Measurements from ENCODE around the gene GALNT5.

Gene GALNT5

GRCh38 chr2:157283468-157283867 is 26.0 kb downstream of the GALNT5 start:
- TF ChIP-seq EZH2phosphoT487 (IDR thresholded peaks at IDR 0.05; ENCODE audit: low read depth): no peak
- no peak for TF ChIP-seq CTCF (IDR thresholded peaks at IDR 0.05; ENCODE audit: low read depth, low read length)
- no peaks in the 10 kb centered on the region for H3K79me2 ChIP-seq (ENCODE audit: low read length)
- H3K36me3 ChIP-seq (replicated peaks; ENCODE audit: low read depth, low read length): no peaks in the 10 kb centered on the region
- H3K9ac ChIP-seq (ENCODE audit: low read length): no peak overlapping the region
- no peak overlapping the region for H2AFZ ChIP-seq (ENCODE audit: low read depth, low read length)
- no peak overlapping the region for H3K27ac ChIP-seq (ENCODE audit: low read length)
- H4K20me1 ChIP-seq (ENCODE audit: insufficient read depth, low read length): no peaks in the 10 kb centered on the region
- H3K4me3 ChIP-seq (ENCODE audit: low read length): no peak overlapping the region
- H3K4me2 ChIP-seq (ENCODE audit: low read length): no peak overlapping the region
- H3K9me3 ChIP-seq (ENCODE audit: insufficient read depth, low read length): no peaks in the 10 kb centered on the region
- H3K27me3 ChIP-seq (ENCODE audit: low read depth, low read length): no peaks in the 10 kb centered on the region
- H3K4me1 ChIP-seq (ENCODE audit: low read length): peaks cover 3% of the 10 kb centered on the region; the same call in 1 of the 2 replicates

DNA sequence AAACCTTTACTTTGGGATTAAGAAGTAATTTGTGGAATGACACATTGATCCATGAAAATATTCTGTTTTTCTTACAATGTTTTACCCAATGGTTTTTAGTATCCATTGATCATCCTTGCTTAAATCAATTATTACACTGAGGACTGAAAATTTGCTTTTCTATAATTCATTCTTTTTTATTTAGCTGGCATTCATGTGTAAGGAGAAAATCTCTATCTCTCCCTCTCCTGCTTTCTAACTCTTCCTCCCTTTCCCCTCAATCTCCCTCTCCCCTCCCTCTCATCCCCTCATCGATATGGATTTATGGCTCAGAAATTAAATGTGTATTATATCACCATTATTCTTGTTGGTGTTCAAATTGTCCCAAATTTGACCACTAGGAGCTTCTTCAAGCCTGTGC is 29.7 kb downstream of the GALNT5 start:
- Histone ChIP-seq H3K4me2 (ENCODE audit: low read length) (no peak overlapping the region), H3K9ac (ENCODE audit: low read length) (no peak overlapping the region), H2AFZ (ENCODE audit: low read depth, low read length) (no peak overlapping the region), H3K27ac (ENCODE audit: low read length) (no peak overlapping the region), H3K79me2 (ENCODE audit: low read length) (no peaks in the 10 kb centered on the region), H3K27me3 (ENCODE audit: low read depth, low read length) (no peaks in the 10 kb centered on the region), H3K36me3 (replicated peaks; ENCODE audit: low read depth, low read length) (no peaks in the 10 kb centered on the region), H4K20me1 (ENCODE audit: insufficient read depth, low read length) (no peaks in the 10 kb centered on the region), H3K4me3 (ENCODE audit: low read length) (no peak overlapping the region), H3K4me1 (ENCODE audit: low read length) (no peaks in the 10 kb centered on the region), H3K9me3 (ENCODE audit: insufficient read depth, low read length) (no peaks in the 10 kb centered on the region)
- no peak for TF ChIP-seq EZH2phosphoT487 (IDR thresholded peaks at IDR 0.05; ENCODE audit: low read depth)
- no peak for TF ChIP-seq CTCF (IDR thresholded peaks at IDR 0.05; ENCODE audit: low read depth, low read length)

DNA sequence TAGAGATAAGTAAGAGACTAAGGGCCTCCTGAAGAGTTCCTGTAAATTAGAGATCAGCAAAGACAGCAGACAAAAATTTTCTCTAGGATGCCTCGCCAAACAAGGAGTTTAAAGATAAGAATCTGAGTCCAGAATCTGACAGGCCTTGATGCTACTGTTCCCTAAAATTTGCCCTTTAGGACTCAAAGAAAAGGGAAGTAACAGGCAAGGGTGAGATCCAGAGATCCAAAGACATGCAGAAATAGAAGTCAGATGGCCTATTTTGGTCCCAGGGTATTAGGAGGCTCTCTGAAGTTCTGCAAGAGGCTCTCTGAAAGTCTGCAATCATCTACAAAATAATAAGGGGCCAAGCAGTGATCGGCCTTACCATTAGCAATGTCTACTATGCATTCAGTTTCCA is 33.0 kb downstream of the GALNT5 start:
- Histone ChIP-seq H3K4me1 (ENCODE audit: low read length) (no peaks in the 10 kb centered on the region), H3K9me3 (ENCODE audit: insufficient read depth, low read length) (no peaks in the 10 kb centered on the region), H2AFZ (ENCODE audit: low read depth, low read length) (no peak overlapping the region), H3K9ac (ENCODE audit: low read length) (no peak overlapping the region), H4K20me1 (ENCODE audit: insufficient read depth, low read length) (no peaks in the 10 kb centered on the region), H3K27me3 (ENCODE audit: low read depth, low read length) (no peaks in the 10 kb centered on the region), H3K36me3 (replicated peaks; ENCODE audit: low read depth, low read length) (no peaks in the 10 kb centered on the region), H3K79me2 (ENCODE audit: low read length) (no peaks in the 10 kb centered on the region), H3K4me2 (ENCODE audit: low read length) (no peak overlapping the region), H3K4me3 (ENCODE audit: low read length) (no peak overlapping the region), H3K27ac (ENCODE audit: low read length) (no peak overlapping the region)
- TF ChIP-seq EZH2phosphoT487 (IDR thresholded peaks at IDR 0.05; ENCODE audit: low read depth) (no peak), CTCF (IDR thresholded peaks at IDR 0.05; ENCODE audit: low read depth, low read length) (no peak)

DNA sequence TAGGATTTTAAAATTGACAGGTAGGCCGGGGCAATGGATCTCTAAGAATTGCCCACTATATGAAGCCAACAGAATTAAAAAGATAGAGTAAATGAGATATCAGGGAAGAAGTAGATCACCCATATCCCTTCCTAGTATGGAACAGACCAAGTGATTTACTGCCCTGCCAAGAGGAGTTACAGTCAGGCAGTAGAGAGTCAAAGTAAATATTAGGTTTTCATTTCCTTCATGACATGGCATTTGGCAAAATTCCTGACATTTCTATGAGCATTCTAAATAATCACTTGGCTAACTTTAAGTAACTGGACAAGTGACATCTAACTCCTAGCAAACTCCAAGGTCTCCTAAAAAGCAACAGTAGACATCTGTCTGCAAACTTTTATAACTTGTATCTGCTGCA is 33.5 kb downstream of the GALNT5 start:
- Histone ChIP-seq H3K27ac (ENCODE audit: low read length) (no peak overlapping the region), H3K4me3 (ENCODE audit: low read length) (no peak overlapping the region), H3K79me2 (ENCODE audit: low read length) (no peaks in the 10 kb centered on the region), H2AFZ (ENCODE audit: low read depth, low read length) (no peak overlapping the region), H4K20me1 (ENCODE audit: insufficient read depth, low read length) (no peaks in the 10 kb centered on the region), H3K9me3 (ENCODE audit: insufficient read depth, low read length) (no peaks in the 10 kb centered on the region), H3K4me2 (ENCODE audit: low read length) (no peak overlapping the region), H3K9ac (ENCODE audit: low read length) (no peak overlapping the region), H3K4me1 (ENCODE audit: low read length) (no peaks in the 10 kb centered on the region), H3K27me3 (ENCODE audit: low read depth, low read length) (no peaks in the 10 kb centered on the region), H3K36me3 (replicated peaks; ENCODE audit: low read depth, low read length) (no peaks in the 10 kb centered on the region)
- no peak for TF ChIP-seq EZH2phosphoT487 (IDR thresholded peaks at IDR 0.05; ENCODE audit: low read depth)
- TF ChIP-seq CTCF (IDR thresholded peaks at IDR 0.05; ENCODE audit: low read depth, low read length): no peak

All from OCI-LY3 (cell line).